DMS53 (cell line): Measurements from ENCODE around the gene CXCR4.

Experiments
- DNase-seq: peaks from one replicate; lab custom pipeline; 2025; lab: John Stamatoyannopoulos, UW

The CXCR4 gene

GRCh38 chr2:136131961-136132824 is 14.2 kb upstream of the CXCR4 start:
- DNase-seq, result no peak

- no peak for DNase-seq
Measured at GRCh38 chr2:136131484-136131960, 13.6 kb upstream of the CXCR4 start.

GRCh38 chr2:136130511-136130910 is 12.6 kb upstream of the CXCR4 start:
- no peak for DNase-seq

GRCh38 chr2:136130045-136130444 is 12.1 kb upstream of the CXCR4 start:
- no peak for DNase-seq

GRCh38 chr2:136129601-136130000 is 11.7 kb upstream of the CXCR4 start:
- peak; percentile 5 for DNase-seq

GRCh38 chr2:136128905-136129304 is 11.0 kb upstream of the CXCR4 start:
- DNase-seq, result no peak

GRCh38 chr2:136128366-136128765 is 10.4 kb upstream of the CXCR4 start:
- no peak for DNase-seq

GRCh38 chr2:136127356-136127755 is 9.4 kb upstream of the CXCR4 start:
- DNase-seq, result no peak

GRCh38 chr2:136126421-136126926 is 8.5 kb upstream of the CXCR4 start:
- no peak for DNase-seq

- peak; percentile 3 for DNase-seq
Measured at GRCh38 chr2:136126021-136126420, 8.1 kb upstream of the CXCR4 start.

- DNase-seq, result no peak
Measured at GRCh38 chr2:136125236-136125635, 7.3 kb upstream of the CXCR4 start.

GRCh38 chr2:136124805-136125204 is 6.9 kb upstream of the CXCR4 start:
- no peak for DNase-seq

GRCh38 chr2:136122661-136123060 is 4.7 kb upstream of the CXCR4 start:
- DNase-seq, result no peak

GRCh38 chr2:136121204-136121910 is 3.4 kb upstream of the CXCR4 start:
- DNase-seq, result no peak

- DNase-seq, result no peak
Measured at GRCh38 chr2:136119717-136120675, 2.0 kb upstream of the CXCR4 start.

- peak; percentile 34 for DNase-seq
Measured at GRCh38 chr2:136118819-136119716, 1.1 kb upstream of the CXCR4 start.

GRCh38 chr2:136117391-136117841 is 533 bp downstream of the CXCR4 start:
- peak; percentile 51 for DNase-seq

GRCh38 chr2:136116813-136117390 is 1.0 kb downstream of the CXCR4 start:
- peak; percentile 17 for DNase-seq

GRCh38 chr2:136116151-136116812 is 1.7 kb downstream of the CXCR4 start:
- DNase-seq, result no peak
